ENCODE results near the gene CYBA. TPM values are rescaled to one million over a fixed set of nuclear protein-coding genes. Genes with fewer than 3 reads are reported as not detected.

The CYBA gene
- total and polyA plus RNA-seq, 2 of the 13 experiments (the other 11 are each of a cell fraction or from before 2014, with no cell fraction given) = 196 to 250 TPM

- Histone ChIP-seq H3K4me1 (ENCODE audit: insufficient read depth, low read length) (peaks cover 42% of the 10 kb centered on the region), H3K9me3 (ENCODE audit: low read length) (no peaks in the 10 kb centered on the region), H3K9ac (ENCODE audit: insufficient read depth, low read depth, low read length) (no peak overlapping the region), H3K27me3 (ENCODE audit: control insufficient read depth in 1 of 2, insufficient read depth in 2 of 2, low read length in 2 of 2) (peaks cover 29 to 83% of the 10 kb centered on the region in 2 experiments), H3K36me3 (replicated peaks in 1 of 2; ENCODE audit: control insufficient read depth in 1 of 2, insufficient read depth in 2 of 2, low read length in 2 of 2) (no peaks in the 10 kb centered on the region), H4K20me1 (ENCODE audit: insufficient read depth, low read length) (peaks cover 3% of the 10 kb centered on the region; the same call in 1 of the 2 replicates), H3K27ac (ENCODE audit: extremely low read length, insufficient read depth, low read length) (no peak overlapping the region), H3K79me2 (ENCODE audit: insufficient read depth, low read length) (no peaks in the 10 kb centered on the region), H2AFZ (ENCODE audit: low read length) (no peak overlapping the region), H3K4me2 (ENCODE audit: low read depth, low read length) (peak overlapping the region; percentile 91; the same call in 1 of the 2 replicates), H3K4me3 (replicated peaks in 1 of 3; ENCODE audit: insufficient read depth in 1 of 3, low read depth in 2 of 3, low read length in 3 of 3) (peak overlapping the region in 1 of 3 experiments; percentile 76; a peak in 1 of 6 replicates)
- no peak for ATAC-seq
- 27% methylated on average over 3 of the region's 3 CpGs for WGBS (ENCODE audit: low lambda C conversion rate)
- TF ChIP-seq FOXO1 (CRISPR knock-in tag; IDR thresholded peaks at IDR 0.05) (no peak), KDM2A (CRISPR knock-in tag; IDR thresholded peaks at IDR 0.05; ENCODE audit: borderline replicate concordance, low read depth) (peak; percentile 19; the same call in 1 of the 2 replicates), ZNF121 (CRISPR knock-in tag; IDR thresholded peaks at IDR 0.05) (peak; percentile 87), ZNF770 (CRISPR knock-in tag; IDR thresholded peaks at IDR 0.05) (peak; percentile 71)
- in situ Hi-C loops (cut with HindIII; ENCODE audit: extremely low pct_ligation_motif_present, low pct_unique_long_range_greater_than_20kb) (no loop called here), intact Hi-C loops (cut with micrococcal nuclease; ENCODE audit: unreplicated experiment) (no loop called here)
- ChIA-PET CTCF (ENCODE audit: low intra/inter-chr PET ratio, low total read pairs) (no interaction called here), POLR2A (interaction anchor here (0.7 to 2.6 kb wide), 7 partner anchors 13 to 106 kb away, joined by 3 to 11 read pairs (median 3); partner anchors contain the start of gene MVD)
- BruUV-seq (replicated peaks) = no TSS peak
- DNase-seq (ENCODE audit: low spot score) = no peak
- FAIRE-seq = no peak
These were observed 36.8 kb upstream of the CYBA start for GRCh38 chr16:88687676-88688012.

- POLR2A ChIA-PET = interaction anchor here (1.0 to 2.6 kb wide), 6 partner anchors 13 to 27 kb away, joined by 3 to 11 read pairs (median 3); partner anchors contain the start of gene MVD
- CTCF ChIA-PET (ENCODE audit: low intra/inter-chr PET ratio, low total read pairs) = no interaction called here
- in situ Hi-C loops (cut with HindIII; ENCODE audit: extremely low pct_ligation_motif_present, low pct_unique_long_range_greater_than_20kb) = no loop called here
- no peak overlapping the region for H2AFZ ChIP-seq (ENCODE audit: low read length)
- H3K4me3 ChIP-seq (replicated peaks in 1 of 3; ENCODE audit: insufficient read depth in 1 of 3, low read depth in 2 of 3, low read length in 3 of 3) = peak overlapping the region in 1 of 3 experiments; percentile 76; a peak in 1 of 6 replicates
- ATAC-seq (peak; percentile 27), FAIRE-seq (no peak), DNase-seq (ENCODE audit: low spot score) (no peak)
- H3K9ac ChIP-seq (ENCODE audit: insufficient read depth, low read depth, low read length) = no peak overlapping the region
- no peaks in the 10 kb centered on the region for H3K79me2 ChIP-seq (ENCODE audit: insufficient read depth, low read length)
- H3K27me3 ChIP-seq (ENCODE audit: control insufficient read depth in 1 of 2, insufficient read depth in 2 of 2, low read length in 2 of 2) = peaks cover 26 to 81% of the 10 kb centered on the region in 2 experiments
- peaks cover 43% of the 10 kb centered on the region for H3K4me1 ChIP-seq (ENCODE audit: insufficient read depth, low read length)
- peak overlapping the region; percentile 91 for H3K4me2 ChIP-seq (ENCODE audit: low read depth, low read length)
- 0% methylated on average over 6 of the region's 10 CpGs for WGBS (ENCODE audit: low lambda C conversion rate)
- BruUV-seq (replicated peaks) = no TSS peak
- no peak overlapping the region for H3K27ac ChIP-seq (ENCODE audit: extremely low read length, insufficient read depth, low read length)
- H3K9me3 ChIP-seq (ENCODE audit: low read length) = no peaks in the 10 kb centered on the region
- no peaks in the 10 kb centered on the region for H3K36me3 ChIP-seq (replicated peaks in 1 of 2; ENCODE audit: control insufficient read depth in 1 of 2, insufficient read depth in 2 of 2, low read length in 2 of 2)
- intact Hi-C loops (cut with micrococcal nuclease; ENCODE audit: unreplicated experiment) = no loop called here
- H4K20me1 ChIP-seq (ENCODE audit: insufficient read depth, low read length) = peaks cover 3% of the 10 kb centered on the region; the same call in 1 of the 2 replicates
- 0 out of 2 replicates have a peak, but pooled peaks have one; percentile 52 for TF ChIP-seq GZF1 (CRISPR knock-in tag; IDR thresholded peaks at IDR 0.05)
- TF ChIP-seq BRCA1 (CRISPR knock-in tag; IDR thresholded peaks at IDR 0.05) = no peak
- TF ChIP-seq CREBL2 (CRISPR knock-in tag; IDR thresholded peaks at IDR 0.05; ENCODE audit: borderline replicate concordance) = no peak
- TF ChIP-seq ZMYM4 (CRISPR knock-in tag; IDR thresholded peaks at IDR 0.05) = peak; percentile 8; the same call in 1 of the 2 replicates
- TF ChIP-seq RNF219 (CRISPR knock-in tag; IDR thresholded peaks at IDR 0.05) = no peak
- TF ChIP-seq ZNF564 (CRISPR knock-in tag; IDR thresholded peaks at IDR 0.05) = no peak
- 0 out of 2 replicates have a peak, but pooled peaks have one; percentile 24 for TF ChIP-seq ZNF512B (CRISPR knock-in tag; IDR thresholded peaks at IDR 0.05; ENCODE audit: borderline replicate concordance)
These were observed 36.4 kb upstream of the CYBA start for GRCh38 chr16:88687254-88687576.
